ENCODE data around the gene DBP.

DNA sequence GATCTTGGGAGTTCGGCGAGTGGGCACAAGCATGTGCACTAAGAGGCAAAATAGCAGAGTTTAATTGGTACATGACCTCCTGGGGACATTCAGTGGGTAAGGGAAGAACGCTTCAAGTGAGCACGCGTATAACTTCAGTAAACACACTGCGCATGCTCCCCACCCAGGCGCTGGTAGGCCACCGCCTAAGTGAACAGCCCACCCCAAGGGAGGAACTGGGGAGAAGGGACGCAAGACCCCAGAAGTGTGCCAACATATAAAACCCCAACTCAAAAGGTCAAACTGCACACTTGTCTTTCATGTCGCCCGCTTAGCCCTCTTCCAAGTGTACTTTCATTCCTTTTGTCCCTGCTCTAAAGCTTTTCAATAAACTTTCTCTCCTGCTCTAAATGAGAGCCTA is 46.2 kb upstream of the DBP start:
- TF ChIP-seq, protein P1, sequence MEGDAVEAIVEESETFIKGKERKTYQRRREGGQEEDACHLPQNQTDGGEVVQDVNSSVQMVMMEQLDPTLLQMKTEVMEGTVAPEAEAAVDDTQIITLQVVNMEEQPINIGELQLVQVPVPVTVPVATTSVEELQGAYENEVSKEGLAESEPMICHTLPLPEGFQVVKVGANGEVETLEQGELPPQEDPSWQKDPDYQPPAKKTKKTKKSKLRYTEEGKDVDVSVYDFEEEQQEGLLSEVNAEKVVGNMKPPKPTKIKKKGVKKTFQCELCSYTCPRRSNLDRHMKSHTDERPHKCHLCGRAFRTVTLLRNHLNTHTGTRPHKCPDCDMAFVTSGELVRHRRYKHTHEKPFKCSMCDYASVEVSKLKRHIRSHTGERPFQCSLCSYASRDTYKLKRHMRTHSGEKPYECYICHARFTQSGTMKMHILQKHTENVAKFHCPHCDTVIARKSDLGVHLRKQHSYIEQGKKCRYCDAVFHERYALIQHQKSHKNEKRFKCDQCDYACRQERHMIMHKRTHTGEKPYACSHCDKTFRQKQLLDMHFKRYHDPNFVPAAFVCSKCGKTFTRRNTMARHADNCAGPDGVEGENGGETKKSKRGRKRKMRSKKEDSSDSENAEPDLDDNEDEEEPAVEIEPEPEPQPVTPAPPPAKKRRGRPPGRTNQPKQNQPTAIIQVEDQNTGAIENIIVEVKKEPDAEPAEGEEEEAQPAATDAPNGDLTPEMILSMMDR (IDR thresholded peaks at IDR 0.05): no peak
- no peak for TF ChIP-seq POLR2AphosphoS5 (IDR thresholded peaks at IDR 0.05)
- no peak for TF ChIP-seq EP300 (IDR thresholded peaks at IDR 0.05)

All from sigmoid colon (tissue), 4 donors.